Adrenal gland (tissue), 5 donors: ENCODE measurements around the gene C1orf50.

ENCODE experiments used
- CTCF ChIP-seq, 6 experiments: fragments of 450-650 bp in 4 of 6; fragments of 200-600 bp in 2 of 6; sonication (generic) in 1 of 6; IDR thresholded peaks; 1 replicate in 5 of 6; 2 replicates in 1 of 6; pipeline versions ENCODE4 v1.5.1 to v1.8.0; 2016 to 2021; ENCODE audit warnings: antibody characterized with exemption in 6 of 6, mild to moderate bottlenecking in 2 of 6, moderate library complexity in 1 of 6
- POLR2A ChIP-seq, 2 donors: fragments of 450-650 bp; IDR thresholded peaks; one replicate each; pipeline ENCODE4 v1.6.1; 2017; ENCODE audit warnings: antibody characterized with exemption in 2 of 2, mild to moderate bottlenecking in 2 of 2, moderate library complexity in 1 of 2
- donor health status: DM: no; HTN: no; CAD: no.

DNA sequence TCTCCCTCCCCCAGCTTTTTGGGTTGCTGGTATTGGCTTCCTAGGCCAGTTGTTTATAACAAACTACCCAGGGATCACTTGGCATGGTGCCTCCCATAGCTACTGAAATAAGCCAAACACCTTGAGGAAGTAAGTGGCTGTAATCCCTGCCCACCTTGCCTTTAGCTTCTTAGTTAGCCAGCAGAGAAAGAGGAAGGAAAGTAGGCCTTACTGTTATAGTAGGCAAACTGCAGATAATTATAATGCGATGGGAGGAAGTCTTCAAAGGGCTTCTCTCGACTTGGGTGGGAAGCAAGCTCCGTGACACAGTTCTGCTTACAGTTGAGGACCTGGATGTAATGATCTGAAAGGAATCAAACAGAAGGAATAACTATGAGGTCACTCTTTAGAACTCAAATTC, 8.4 kb upstream of the C1orf50 start:
- TF ChIP-seq POLR2A (IDR thresholded peaks at IDR 0.05) (no peak), CTCF (IDR thresholded peaks at IDR 0.05) (no peak)
